ENCODE results near the gene CLDN24. TPM values are rescaled to one million over a fixed set of nuclear protein-coding genes. Genes with fewer than 3 reads are reported as not detected.
"Not testable (repeated sequence)": the region's sequence is repeated elsewhere in the genome, so short reads cannot be mapped to it uniquely, and the experiment has no call there.

Gene CLDN24
- total RNA-seq, 1 experiment from 2014 or later = not detected

DNA sequence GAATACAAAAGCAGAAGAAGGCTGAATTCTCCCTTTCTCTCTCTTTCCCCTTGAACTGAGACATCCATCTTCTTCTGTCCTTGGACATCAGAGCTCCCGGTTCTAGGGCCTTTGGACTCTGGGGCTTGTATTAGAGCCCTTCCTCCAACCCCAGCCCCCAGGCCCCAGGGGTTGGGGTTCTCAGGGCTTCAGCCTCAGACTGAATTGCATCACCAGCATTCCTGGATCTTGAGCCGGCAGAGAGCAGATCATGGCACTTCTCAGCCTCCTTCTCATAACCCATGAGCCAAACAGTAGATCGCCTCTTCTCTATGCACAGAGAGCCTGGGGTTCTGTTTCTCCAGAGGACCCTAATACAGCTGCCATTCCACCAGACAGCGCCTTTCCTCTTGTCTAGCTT, 25.3 kb upstream of the CLDN24 start:
- no peak for DNase-seq (ENCODE audit: low spot score)

DNA sequence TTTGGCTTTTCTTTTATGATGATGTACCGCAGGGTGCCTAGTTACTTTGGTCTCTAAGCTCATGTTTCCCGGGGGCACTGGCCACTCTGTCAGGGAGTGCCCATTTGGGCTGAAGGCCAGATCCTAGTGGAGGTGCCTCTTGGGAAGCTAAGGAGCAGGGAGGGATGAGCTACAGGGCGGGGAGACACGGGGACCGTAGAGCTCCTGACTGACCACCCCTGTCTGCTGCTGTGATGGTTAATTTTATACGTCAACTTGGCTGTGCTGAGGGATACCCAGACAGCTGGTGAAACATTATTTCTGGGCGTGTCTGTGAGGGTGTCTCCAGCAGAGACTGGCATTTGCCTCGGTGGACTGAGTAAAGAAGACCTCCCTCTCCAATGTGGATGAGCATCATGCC, 24.9 kb upstream of the CLDN24 start:
- DNase-seq (ENCODE audit: low spot score) = no peak

DNA sequence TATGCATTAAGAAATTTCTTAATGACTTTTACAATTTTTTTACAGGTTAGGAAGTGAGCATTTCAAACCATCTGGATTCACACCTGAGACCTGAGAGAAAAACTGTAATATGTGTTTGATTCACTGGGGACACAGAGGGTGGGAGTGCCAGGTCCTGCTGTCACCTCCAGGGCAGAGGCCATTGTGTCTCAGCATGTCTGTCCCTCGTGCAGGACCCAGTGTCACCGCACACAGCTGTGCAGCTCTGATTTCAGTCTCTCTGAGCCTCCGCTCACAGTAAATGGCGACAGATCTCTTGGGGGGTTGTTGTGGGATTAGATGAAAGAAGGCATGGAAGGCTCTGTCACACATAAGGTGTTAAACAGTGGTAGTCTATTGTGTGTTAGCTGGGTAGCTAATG, 23.0 kb upstream of the CLDN24 start:
- DNase-seq (ENCODE audit: low spot score) = no peak

DNA sequence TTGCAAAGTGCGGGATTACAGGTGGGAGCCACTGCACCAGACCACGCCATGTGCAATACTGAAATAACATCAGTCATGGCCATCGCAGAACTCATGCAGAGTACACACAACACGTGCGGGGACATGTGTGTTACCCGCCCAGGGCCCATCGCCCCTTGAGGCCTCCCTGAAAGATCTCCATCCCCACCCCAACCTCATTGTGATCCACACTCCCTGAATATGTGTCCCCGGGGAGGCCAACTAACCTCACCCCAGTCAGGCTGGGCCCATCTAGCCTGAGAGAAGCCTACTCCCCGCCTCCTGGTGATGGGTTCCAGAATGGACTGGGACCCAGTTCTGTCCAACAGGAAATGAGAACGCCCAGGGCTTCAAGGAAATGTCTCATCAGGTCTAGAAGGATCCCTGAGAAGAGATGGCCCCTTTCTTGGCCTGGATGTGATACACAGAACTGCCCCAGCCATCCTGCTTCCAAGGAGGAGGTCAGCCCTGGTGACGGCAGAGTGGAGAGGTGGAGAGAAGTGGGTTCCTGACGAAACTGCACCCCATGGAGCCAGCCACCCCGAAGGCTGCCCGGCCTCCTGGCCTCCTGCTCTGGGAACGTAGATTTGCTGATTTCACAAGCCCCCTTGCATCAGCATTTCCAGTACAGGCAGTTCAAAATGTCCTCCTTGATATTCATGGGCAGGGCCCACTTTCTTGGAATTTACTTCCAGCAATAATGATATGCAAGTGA, 22.5 kb upstream of the CLDN24 start:
- DNase-seq (ENCODE audit: low spot score) = no peak

DNA sequence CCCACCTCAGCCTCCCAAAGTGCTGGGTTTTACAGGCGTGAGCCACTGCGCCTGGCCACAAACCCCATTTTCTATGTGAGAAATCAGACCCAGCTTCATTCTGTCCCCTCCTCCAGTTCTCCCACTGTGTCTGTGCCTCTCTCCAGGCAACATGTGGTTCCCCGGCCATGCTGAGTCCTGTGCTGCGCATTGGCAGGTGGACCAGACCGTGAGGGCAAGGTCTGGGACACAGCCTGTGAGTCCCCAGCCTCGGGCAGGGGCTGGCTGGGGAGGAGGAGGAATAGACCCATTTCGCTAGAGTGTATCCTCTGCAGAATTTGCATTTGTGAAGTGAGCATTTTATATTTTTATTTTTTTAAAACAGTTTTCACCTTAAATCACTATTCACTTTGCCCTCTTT, 21.5 kb upstream of the CLDN24 start:
- DNase-seq (ENCODE audit: low spot score) = no peak

DNA sequence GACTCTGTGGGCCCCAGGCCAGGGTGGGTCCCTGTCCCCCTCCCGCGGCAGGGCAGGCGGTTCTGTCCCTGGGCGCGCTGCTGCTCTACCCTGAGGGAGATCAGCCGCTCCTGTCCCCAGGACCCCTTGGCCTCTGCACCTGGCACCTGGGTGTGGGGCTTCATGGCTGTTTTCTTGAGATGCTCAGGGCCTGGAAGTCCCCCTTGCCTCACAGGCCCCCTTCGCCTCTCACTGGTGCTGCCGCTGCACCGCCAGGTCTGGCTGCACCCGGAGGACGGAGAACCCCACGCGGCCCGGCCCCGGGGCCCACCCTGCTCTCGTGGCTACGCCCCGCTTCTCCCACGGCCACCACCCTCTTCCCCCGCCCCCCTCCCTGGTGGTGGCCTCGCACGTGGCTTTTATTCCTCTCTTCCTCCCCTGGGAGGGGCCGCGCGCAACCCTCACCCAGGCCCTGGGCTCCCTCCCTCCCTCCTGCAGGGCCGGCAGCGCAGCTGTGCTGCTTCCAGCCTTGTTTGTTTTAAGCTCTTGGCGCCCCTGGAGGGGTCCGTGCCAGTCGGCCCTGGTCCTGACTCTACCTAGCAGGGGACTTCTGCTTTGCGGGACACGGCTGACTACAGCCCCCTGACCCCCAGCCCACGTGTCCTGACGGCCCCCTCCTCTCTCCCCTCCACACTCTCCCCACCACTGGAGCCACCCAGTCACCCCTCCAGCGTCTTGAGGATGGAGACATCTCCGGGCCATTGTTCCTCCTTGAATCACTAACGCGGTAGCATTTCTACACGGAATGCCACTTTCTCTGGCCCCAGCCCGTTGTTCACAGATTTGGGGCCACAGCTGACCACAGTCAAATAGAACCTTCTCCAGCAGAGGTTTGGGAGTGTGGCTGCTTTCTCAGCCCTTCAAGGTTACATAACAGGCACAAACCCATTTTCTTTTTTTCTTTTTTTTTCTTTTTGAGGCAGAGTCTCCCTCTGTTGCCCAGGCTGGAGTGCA, 20.6 kb upstream of the CLDN24 start:
- no peak for DNase-seq (ENCODE audit: low spot score)

DNA sequence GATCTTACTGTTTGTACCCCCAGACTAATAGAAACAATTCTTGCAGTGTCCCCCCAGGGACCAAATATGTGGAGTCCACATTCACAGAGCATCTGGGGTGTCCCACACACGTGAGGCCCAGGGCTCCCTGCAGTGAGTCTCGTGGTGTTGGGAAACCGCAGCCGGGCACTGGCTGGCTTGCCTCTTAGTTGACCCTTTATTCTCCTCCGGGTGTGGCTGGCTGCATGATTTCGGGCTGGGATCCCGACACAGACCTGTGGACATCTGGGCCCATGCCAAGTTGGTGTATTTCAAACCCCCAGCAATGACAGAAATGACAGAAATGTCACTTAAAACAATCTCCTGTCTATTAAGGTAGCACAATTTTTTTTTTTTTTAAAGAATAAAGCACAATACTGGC, 15.6 kb upstream of the CLDN24 start:
- peak; percentile 30 for DNase-seq (ENCODE audit: low spot score)

DNA sequence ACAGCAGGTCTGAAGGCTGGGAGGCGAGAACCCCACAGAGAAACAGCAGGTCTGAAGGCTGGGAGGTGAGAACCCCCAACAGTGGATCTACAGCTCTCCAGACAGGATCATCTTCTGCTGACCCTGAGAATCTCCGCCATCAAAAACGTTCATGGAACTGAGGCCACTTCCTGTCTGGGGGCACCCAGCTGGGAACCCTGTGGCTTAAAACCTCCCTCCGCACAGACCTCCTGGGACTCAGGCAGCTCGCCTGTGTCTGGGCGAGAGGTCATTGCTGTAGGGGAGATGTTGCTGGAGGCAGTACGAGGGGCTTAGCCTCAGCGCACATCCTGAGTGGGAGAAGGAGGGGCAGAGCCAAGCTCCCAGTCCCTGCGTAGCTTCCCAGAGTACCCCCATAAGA, 15.1 kb upstream of the CLDN24 start:
- DNase-seq (ENCODE audit: low spot score) = no peak

DNA sequence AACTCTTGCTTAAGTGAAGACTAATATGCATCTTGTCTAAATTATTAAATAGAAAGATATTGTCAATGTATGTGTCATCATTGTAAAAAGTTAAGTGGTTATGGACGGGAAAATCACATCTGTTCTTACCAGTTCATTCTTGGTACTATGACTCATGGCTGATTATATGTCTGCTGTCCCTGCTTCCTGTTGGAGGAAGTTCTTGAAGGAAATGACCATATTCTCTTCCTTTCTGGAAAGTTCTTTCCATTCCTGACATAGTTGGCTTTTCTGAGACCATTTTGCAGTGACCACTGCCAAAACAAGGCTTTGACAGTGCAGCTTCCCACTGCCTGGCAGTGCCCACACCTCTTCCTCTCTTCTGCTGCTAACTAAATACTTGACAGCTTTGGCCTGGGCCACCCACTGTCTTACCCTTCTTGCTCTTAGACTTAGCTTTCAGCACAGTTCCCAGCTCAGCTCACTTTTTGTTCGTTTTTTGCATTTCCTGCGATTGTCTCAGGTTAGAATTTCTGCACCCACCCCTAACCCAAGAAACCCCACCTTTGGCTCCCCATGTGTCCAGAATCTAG, 13.2 kb upstream of the CLDN24 start:
- peak; percentile 89 for DNase-seq (ENCODE audit: low spot score)

DNA sequence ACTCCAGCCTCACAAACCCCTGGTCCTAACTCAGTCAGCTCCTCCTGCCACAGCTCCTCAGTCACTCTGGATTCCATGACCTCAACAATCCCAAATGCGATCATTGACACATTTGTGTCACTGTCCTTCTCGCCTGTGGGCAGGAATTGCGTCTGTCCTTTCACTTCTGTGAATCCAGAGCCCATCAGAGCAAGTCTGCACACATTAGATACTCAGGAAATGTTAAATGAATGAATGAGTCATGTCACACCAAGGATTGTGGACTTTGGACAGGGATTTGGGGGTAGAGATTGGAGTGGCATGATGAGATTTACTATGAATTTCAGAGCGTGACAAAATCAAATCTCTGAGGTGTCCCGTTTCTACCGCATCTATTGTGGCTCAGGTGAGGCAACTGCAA, 11.8 kb upstream of the CLDN24 start:
- peak; percentile 13 for DNase-seq (ENCODE audit: low spot score)

DNA sequence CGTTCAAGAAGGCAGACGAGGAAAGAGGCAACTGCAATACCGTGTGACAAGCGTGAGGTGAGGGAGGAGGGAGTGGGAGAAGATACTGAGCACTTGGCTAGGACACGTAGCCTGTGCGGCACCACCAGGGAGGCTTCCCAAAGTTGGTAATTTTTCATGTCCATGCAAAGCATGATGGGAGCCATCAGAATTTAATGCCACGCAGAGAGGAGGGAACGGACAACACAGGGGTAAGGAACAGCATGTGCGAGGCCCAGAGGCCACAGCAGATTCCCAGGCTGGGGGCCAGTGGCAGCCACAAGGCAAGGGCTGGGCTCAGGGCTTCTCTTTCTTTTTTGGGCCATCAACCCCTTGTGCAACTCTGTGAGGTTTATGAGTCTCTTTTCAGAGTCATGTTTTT, 11.0 kb upstream of the CLDN24 start:
- DNase-seq (ENCODE audit: low spot score) = no peak

DNA sequence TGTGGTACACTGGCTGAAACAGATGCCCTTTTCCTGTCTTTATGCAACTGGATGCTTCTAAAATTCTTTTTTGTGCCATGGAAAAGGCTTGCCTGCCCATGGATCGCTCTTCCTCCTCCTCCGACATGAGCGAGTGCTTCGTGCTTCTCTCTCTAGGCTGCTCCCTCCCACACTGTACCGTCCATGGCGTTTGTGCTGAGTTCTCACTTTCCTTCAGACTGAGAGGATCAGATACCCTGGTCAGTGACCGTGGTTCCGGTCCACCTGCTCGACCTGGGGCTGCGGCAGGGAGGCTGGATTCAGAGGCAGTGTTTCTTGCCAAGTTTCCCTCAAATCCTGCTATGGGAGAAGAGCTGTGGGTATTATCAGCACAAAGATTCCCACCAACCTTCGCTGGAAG, 10.2 kb upstream of the CLDN24 start:
- no peak for DNase-seq (ENCODE audit: low spot score)

DNA sequence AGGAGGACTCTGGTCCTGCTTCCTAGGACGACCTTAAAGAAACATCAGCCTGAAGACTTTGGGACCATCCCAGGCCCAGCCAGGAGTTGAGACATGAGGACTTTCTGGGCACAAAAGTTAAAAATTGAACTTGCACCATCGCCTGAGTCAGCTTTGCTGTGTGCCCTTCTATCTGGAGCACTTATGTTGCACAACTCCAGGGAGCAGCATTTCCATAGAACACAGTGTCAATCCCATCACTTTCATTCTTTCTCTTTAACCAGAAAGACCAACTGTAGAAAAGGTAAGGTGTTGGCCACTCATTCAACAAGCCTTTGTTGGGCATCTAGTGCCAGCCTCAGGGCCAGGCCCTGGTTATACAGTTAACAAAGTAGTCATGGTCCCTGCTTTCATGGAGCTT, 8.6 kb upstream of the CLDN24 start:
- no peak for DNase-seq (ENCODE audit: low spot score)

DNA sequence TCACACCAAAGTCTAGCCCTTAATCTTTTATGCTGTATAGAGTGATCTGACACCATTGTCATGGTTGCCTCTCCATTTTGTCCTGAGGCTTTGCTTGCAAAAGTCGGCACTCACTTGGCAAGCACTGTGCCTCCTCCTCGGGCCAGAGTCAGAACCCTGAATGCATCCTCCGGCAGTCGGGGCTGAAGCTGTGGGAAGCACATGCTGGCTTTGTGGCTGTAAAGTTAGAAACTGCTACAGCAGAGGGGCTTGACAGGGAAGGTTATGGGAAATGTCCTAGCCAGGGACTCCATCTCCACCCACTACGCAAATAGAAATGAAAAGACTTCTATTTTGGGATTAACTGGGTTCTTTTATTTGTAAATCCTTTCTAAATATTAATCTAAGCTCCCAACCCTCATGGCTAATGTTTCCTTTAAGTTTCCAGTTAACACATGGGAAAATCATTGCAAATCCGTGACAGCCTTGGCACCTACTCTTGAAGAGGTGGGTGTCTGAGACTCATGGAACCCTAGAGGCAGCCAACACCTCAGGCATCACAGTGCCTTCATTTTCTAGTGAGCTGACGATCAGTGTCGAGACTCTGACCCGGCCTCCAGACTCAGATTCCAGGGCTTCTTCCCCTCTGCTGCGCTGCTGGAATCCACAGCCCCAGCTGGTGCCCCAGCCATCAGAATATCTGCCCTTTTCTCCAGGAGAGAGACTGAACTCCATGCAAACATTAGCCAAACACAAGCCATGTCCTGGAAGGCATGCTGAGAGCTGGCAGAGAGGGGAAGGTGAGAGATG, 7.9 kb upstream of the CLDN24 start:
- no peak for DNase-seq (ENCODE audit: low spot score)

DNA sequence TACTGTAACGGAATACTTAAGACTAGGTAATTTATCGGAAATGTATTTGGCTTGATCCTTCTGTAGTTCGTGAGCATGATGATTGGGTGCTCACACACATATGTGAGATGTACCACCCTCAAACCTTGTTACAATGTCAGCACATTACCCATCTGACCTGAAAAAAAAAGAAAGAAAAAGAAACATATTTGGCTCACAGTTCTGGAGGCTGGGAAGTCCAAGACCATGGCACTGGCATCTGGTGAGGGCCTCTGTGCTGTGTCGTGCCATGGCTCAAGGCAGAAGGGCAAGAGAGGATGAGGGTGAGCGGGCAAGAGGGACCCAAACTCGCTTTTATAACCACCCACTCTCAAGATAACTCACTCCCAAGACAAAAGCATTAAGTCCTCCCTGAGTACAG, 7.0 kb upstream of the CLDN24 start:
- no peak for DNase-seq (ENCODE audit: low spot score)

DNA sequence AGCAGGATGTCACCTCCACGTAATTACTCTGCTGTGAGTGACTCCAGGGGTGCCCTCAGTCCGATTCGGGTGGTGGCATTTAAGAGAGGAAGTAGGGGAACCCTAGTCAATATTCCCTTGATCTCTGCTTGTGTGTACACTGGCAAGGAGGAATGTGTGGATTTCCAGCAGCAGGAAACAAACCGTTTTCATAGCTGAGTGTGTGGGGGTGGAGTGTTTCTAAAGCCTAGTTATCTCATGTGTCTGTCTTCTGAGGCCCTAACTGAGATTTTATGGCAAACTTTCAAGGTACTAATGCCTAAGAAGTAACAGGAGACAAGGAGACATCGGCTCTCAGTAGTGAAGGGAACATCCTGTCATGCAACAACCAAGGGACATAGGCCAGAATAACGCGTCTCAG, 6.6 kb upstream of the CLDN24 start:
- no peak for DNase-seq (ENCODE audit: low spot score)

DNA sequence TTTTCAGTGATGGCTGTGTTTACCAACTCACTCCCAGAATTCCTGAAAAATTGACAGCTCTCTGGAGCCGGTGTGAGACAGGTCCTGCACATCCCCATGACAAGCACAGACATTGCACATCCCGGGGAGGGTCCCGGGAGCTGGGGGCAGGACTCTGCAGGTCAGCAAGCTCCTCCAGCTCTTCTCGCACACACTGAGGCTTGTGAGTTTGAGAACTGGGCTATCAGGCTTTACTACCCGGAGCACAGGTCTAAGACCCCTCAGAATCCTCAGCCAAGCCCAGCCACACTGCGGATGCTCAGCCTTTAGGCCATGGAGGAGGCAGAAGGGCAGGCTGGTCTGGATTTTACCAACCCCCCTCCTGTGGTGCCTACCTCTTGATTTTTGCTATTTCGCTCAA, 5.6 kb upstream of the CLDN24 start:
- DNase-seq (ENCODE audit: low spot score) = no peak

DNA sequence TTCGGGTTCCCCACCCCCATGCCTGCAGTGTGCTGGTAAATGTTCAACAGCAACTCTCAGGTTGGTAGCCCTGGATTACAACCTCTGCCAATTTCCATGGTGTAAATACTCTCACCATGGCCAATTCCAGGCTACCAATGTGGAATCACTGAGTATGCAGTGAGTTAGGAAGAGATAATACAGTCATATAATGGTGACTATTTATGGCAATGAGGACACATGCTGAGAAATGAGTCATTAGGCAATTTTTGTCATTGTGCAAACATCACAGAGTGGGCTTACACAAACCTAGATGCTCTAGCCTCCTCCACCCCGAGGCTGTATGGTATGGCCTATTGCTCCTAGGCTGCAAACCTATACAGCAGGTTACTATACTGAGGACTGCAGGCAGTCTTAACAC, 4.6 kb upstream of the CLDN24 start:
- DNase-seq (ENCODE audit: low spot score) = peak; percentile 36

DNA sequence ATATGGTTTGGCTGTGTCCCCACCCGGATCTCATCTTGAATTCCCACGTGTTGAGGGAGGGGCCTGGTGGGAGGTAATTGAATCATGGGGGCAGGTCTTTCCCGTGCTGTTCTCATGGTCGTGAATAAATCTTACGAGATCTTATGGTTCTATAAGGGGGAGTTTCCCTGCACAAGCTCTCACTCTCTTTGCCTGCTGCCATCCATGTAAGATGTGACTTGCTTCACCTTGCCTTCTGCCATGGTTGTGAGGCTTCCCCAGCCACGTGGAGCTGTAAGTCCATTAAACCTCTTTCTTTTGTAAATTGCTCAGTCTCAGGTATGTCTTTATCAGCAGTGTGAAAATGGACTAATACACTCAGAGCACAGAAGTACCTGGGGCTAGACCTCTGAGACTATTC, 4.2 kb upstream of the CLDN24 start:
- not testable (repeated sequence) for DNase-seq (ENCODE audit: low spot score)

DNA sequence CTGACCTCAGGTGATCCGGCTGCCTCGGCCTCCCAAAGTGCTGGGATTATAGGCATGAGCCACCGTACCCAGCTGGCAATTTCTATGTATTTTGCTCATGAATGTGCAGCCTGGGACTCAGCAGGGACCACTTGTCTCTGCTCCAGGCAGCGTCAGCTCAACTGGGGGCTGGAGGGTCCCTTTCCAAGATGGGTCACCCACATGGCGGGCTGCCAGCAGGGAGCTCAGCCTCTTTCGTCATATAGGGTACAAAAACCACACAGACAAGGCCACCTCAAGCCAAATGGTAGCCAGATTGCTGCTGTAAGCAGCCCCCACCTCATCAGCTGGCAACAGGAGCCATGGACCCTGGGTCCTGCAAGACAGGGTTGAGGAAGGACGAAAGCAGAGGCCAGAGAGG, 2.4 kb upstream of the CLDN24 start:
- no peak for DNase-seq (ENCODE audit: low spot score)

DNA sequence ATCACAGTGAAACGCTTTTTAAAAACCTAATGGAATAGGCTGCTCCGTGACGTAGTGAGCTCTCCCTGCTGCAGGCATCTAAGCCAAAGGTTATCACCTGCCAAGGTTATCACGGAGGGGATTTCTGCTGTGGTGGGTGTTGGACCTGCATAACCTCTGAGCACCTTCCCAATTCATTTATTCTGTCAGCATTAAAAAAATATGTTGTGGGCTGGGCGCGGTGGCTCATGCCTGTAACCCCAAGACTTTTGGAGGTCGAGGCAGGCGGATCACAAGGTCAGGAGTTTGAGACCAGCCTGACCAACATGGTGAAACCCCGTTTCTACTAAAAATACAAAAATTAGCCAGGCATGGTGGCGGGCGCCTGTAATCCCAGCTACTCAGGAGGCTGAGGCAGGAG, 1.8 kb upstream of the CLDN24 start:
- DNase-seq (ENCODE audit: low spot score) = not testable (repeated sequence)

DNA sequence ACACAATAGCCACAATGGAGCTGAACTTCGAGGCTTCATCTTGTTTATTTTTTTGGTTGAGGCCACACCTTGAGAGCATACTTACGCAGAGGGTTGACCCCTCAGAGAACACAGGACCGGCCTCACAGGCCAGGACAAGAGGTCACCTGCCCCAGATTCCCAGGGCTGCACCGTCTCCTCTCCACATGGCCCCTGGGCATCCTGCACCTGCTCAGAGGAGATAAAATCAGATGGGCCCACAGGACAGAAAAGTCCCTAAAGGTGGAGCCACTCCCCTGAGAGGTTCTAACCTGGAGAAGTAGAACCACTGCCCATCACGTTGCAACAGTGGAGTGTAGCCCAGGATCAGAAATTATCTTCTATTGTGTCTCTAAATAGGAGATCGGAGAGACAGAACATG, 1.1 kb upstream of the CLDN24 start:
- no peak for DNase-seq (ENCODE audit: low spot score)

Data from A172 (cell line).